Islet precursor cell (in vitro differentiated cells): ENCODE data around the gene CLN6.
"Not testable (repeated sequence)": the region's sequence is repeated elsewhere in the genome, so short reads cannot be mapped to it uniquely, and the experiment has no call there.

Experiments used
- DNase-seq: peaks from one replicate; pipeline ENCODE4 v3.0.0-alpha.2; 2018

CLN6 gene

DNA sequence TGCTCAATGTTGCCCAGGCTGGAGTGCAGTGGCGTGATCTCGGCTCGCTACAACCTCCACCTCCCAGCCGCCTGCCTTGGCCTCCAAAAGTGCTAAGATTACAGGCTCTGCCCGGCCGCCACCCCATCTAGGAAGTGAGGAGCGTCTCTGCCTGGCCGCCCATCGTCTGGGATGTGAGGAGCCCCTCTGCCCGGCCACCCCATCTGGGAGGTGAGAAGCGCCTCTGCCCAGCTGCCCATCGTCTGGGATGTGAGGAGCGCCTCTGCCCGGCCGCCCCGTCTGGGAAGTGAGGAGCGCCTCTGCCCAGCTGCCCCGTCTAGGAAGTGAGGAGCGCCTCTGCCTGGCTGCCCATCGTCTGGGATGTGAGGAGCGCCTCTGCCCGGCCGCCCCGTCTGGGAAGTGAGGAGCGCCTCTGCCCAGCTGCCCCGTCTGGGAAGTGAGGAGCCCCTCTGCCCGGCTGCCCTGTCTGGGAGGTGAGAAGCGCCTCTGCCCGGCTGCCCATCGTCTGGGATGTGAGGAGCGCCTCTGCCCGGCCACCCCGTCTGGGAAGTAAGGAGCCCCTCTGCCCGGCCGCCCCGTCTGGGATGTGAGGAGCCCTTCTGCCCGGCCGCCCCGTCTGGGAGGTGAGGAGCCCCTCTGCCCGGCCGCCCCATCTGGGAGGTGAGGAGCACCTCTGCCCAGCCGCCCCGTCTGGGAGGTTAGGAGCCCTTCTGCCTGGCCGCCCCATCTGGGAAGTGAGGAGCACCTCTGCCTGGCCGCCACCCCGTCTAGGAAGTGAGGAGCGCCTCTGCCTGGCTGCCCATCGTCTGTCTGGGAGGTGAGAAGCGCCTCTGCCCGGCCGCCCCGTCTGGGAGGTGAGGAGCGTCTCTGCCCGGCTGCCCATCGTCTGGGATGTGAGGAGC lies 7.7 kb downstream of the CLN6 start:
- DNase-seq = not testable (repeated sequence)

DNA sequence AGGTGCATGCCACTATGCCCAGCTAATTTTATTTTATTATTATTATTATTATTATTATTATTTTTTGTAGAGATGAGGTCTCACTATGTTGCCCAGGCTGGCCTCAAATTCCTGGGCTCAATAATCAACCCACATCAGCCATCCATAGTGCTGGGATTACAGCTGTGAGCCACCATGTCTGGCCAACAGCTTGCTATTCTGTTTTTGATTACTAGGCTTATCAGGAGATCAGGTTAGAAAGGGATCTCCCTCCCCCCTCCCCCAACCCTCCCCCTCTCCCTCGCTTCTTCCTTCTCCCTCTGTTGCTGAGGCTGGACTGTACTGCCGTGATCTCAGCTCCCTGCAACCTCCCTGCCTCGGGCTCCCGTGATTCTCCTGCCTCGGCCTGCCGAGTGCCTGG lies 8.6 kb downstream of the CLN6 start:
- peak; percentile 6 for DNase-seq

DNA sequence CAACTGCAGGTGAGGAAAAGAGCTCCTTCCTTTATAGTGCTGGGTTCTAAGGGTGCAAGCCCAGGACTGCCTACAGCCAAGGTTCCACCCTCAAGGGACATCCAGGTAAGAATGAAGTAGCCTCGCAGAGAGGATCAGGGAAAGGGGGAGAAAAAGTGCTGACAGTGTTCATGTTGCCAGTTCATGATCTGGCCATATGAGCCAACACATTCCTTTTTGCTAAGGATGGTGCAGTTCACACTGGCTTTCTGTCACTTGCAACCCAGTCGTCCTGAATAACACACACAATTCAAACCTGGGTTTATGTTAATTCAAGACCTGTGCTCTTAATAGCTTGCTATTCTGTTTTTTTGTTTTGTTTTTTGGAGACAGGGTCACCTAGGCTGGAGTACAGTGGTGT lies 9.0 kb downstream of the CLN6 start:
- DNase-seq = peak; percentile 12

DNA sequence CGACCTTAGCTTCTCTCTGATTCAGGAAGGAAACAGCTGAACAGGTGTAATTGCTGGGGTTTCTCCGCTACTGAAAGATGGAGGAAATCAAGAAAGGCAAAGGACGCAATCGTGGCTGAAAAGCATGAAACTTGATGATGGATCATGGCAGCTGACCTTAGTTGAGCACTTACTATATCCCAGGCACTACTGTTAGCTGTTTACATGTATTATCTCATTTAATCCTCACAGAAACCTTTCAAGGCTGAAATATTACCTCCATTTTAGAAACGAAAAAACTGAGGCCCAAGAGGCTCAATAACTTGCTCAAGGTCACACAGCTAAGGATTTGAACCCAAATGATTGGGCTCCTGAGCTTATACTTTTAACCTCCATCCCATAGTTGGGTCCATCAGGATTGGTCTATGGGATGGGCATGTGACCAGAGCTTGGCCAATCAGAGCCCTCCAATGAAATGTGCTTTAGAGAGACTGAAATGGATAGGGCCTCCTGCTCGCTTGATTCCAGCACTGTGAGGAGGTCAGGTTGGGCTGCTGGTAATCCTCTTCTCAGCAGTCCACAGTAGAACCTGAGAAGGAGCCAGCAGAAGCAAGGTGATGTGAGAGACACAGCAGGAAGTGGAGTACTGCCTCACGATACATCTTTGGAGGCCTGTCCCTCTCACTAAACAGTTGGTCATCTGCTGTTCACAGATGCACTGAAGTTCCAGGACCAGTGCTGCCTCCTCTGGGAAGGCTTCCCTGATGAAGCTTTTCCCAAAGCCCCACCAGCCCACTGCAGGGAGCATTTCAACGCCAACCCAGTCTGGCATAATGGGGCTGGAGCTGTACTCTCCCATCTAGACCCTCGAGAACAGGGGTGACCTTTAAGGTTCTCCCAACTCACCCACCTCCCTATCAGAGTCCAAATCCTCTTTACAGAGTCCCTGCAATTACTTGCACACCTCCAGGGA lies 10.4 kb downstream of the CLN6 start:
- DNase-seq = peak; percentile 30

DNA sequence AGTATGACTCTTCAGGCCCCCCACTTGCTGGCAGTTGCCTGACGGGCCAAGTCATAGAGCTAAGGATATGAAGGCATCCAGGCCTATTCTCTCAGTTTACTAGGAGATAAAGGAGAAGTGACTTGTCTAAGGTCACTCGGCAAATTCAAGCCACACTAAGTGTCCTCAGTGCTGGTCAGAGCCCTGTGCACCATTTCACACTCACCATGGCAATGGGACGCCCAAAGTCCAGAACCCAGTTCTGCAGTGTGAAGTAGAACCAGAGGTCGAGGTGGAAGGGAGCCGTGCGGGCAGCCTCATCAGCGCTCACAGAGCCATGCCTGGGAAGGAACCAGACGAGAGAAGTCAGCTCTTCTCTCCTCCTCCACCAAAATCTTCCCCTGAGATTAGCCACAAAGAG lies 11.2 kb downstream of the CLN6 start:
- DNase-seq = peak; percentile 37

DNA sequence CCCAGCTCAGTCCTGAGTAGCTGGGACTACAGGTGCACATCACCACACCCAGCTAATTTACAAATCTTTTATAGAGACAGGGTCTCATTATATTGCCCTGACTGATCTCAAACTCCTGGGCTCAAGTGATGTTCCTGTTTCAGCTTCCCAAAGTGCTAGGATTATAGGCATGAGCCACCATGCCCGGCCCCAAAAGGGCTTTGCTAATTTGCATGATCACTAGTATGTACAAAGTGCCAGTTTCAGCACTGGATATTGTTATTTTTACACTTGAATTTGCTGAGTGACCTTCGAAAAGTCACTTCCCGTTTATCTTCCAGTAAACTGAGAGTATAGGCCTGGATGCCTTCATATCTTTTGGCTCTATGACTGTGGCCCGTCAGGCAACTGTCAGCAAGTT lies 12.2 kb downstream of the CLN6 start:
- peak; percentile 12 for DNase-seq

DNA sequence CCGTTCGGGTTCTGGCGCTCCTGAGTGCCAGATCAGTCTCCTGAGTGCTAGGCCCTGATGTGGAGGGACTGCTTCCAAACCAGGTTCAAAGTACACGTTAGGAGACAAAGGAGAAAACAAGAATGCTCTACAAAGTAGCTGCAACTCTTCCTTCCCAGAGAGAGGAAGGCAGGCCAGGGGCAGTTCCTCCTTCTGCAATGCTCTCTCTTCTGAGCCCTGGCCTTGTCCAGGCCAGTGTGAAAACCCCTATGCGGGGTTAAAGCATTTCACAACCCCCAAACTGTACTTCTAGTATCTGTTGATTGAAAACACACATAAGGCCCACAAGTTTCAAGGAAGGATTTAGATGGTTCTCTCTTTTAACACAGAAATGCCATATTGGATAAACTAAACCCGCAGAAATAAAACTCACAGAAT lies 14.7 kb downstream of the CLN6 start:
- no peak for DNase-seq

DNA sequence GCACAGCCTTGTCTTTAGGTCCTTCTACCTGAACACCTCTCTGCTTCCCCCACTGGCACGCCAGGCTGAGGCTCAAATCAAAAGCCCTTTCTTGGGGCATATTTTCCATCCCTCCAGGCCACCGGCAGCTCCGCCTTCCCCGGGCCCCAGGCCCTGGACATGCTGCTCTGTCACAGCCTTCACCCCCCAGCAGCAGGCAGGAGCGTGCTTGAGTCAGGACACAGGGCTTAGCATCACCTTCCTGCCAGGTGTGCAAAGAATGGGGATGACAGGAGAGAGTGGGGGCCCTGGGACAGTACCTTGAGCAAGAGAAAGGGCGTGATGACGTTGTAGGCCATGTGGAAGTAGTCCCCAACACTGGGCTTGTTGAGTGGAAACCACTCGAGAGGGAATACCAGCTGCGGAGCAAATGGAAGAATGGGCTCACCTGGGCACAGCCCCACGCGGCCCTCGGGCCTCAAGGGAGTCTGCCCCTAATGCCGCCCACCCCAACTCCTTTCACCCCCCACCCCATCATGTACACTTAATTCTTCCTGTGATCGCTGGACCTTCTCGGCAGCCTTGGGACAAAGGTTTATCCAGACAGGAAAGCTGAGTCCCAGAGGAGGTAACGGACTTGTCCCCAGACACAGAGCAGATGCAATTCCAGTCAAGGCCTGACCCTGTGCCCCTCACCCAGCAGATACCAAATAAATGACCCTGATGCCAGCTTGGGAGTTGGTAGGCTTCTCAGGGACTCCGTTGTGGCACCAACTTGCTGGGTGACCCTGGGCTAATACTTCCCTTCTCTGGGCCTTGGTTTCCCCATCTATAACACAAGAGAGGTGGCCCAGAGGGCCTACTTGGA lies 15.3 kb downstream of the CLN6 start:
- peak; percentile 47 for DNase-seq

DNA sequence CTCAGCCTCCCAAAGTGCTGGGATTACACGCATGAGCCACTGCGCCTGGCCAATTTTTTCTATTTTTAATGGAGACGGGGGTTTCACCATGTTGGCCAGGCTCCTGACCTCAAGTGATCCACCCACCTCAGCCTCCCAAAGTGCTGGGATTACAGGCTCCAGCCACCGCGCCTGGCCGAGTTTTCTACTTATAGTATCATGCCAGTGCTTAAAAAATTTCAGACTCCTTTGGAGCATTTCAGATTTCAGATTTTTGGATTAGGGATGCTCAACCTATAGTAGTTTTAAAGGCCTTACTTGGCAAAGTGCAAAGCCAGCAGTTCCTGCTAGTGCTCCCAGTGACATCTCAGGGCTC lies 16.1 kb downstream of the CLN6 start:
- DNase-seq = not testable (repeated sequence)

DNA sequence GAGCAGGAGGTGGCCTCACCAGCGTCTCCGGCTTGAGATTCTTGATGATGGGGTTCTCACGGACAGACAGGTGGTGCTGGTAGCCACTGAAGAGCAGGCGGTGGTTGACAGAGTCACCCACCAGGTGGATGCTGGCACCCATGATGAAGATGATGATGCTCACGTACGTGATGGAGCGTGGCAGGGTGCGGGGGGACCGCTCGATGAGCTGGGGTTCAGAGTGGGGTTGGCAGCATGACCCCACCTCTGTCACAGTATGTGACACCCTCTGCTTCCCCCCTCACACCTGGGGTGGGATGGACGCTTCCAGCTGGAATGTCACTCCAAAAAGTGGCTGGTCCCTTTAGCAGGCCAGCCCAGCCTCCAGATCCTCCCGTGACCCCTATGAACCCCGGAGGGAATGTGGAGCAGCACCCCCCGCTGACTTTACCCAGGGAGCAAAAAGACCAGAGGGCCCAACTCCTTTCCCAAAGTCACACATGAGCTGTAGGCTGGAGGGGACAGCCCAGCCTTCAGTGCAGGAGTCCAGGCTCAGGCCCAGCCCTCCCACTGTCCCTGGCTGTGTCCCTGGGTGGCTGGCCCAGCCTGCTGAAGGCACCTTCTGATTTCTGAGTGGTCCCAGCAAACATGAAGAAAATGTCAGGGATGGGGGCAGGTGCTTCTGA lies 17.7 kb downstream of the CLN6 start:
- DNase-seq = peak; percentile 27

DNA sequence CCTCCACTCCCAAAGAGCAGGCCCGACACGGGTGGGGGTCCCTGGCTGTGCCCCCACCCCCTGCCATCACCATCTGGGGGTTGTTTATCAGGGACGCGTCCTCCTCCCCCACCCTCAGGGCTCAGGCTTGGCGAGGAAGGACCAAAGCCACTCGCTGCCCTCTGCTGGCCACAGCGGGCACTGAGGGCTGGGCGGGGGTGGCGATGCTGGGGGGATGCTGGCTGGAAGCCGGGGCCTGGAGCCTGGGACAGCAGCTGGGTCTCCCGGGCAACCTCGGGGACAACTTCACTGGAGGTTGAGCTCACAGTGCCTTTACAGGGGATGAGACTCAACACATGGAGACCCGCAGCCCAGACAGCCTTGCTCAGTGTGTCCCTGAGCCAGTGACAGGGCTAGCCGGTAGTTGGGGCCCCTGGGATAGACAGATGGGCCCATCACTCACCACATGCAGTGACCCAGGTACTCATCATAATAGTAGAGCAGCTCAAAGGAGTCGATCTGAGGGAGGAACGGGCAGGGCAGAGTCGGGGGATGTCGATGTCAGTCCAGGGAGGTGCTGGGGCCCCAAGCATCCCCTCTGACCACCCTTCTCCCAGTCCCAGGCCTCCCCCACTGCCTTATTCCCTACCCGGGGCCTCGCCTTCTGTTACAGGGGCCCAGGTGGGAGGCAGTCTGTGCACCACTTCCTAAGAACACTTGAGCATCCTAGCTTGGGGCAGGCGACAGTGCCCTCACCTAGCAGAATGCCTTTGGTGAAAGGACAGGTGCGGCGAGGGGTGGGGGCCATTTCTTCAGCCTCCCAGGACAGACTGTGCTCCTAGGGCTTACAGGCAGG lies 18.5 kb downstream of the CLN6 start:
- DNase-seq = peak; percentile 81

DNA sequence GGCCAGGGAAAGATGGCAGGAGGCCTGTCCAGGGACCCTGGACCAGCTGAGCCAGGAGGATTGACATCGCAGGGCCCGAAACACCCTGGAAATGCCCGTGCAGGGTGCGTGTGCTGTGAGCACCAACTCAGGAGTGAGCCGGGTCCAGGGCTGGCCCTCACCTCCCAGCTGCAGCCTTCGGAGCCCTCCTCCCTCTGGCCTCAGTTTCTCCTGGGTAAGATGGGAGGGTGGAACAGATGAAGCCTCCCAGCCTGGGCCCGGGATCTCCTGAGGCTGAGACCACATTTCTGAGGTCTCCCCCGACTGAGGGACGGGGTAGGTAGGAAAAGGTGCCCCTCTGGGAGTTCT lies 19.1 kb downstream of the CLN6 start:
- DNase-seq = no peak

DNA sequence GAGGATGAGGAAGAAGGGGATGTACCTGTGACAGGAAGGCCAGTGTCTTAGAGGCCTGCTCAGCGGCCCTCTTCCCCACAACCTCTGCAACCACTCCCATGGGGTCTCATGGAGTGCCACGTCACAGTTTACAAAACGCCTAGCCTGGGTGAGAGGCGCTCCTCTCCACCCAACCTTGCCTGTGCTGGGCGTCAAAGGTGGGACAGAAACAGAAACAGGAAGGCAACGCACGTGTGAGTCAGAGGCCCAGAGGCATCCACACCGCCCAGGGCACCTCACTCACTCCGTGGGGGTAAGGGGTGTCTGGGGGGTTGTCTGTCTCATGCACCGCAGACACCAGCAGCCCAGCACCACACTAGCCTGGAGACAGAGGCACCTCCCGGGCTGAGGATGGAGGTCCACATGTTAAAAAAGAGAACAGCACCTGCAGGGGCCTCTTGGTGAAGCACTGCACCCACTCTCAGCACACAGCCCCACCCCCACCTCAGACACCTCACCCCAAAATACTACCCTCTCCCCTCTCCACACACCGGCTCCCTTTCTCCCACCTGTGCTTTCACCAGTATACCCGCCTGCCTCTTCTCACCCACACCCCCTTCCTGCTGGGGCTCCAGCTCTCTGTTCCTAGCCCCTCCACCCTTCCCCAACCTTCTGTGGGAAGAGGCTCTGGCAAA lies 19.7 kb downstream of the CLN6 start:
- no peak for DNase-seq

DNA sequence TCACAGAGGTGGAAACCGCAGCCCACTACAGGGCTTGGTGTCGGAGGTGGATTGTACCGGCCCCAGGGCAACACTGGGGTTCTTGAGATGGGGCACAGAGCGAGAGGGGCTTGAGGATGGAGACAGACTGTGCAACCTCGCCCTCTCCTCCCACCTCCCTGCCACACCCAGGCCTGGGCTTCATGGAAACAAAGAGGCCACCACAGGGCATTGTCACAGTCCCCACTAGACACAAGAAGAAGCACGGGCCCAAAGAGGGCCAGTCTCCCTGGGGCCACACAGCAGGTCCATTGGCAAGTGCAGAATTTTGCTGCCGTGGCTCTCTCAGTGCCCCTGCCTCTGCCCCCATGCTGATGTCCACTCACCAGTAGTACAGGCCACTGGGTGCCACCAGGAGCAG lies 20.3 kb downstream of the CLN6 start:
- DNase-seq = no peak

DNA sequence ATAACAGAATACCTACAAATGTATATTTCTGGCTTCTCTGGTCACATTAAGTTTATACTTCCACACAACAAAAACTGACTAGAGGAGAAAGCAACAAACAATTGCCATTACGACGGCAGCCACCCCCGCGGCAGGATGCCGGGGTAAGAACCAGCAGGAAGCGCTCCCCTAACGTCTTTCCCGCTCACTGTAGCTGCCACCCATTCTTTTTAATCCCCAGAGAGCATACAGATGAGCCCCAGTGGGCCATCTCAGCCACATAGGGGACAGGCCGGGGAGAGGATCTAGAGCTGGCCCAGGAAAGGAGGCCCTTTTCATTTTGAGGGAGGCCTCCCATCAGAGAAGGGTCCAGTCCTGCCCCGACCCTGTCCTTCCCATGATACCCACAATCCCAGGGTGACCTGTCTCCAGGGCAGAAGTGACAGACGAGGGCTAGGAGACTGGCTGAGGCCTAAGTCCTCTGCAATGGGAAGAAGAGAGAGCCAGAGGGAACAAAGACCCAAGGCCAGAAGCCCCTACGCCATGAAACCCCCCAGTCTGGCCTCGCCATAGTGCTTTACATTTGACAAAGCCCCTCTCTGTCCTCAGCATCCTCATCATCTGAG lies 20.8 kb downstream of the CLN6 start:
- DNase-seq = no peak

DNA sequence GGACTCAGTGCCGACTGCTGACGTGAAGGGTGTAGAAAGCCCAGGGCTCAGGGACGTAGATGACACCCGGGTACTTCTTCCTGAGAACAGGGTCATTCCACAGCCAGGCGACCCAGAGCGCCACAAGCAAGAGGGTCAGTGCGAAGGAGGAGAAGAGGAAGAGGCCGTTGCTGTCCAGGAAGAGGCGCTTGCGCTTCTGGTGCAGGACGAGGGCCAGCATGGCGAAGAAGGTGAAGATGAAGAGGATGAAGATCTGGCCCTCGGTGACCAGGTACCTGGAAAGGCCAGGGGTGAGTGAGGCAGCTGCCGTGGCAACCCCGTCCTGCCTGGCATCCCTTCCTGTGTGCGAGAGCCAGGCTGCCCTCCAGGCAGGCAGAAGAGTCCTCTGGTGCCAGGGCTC lies 21.4 kb downstream of the CLN6 start:
- DNase-seq = no peak

DNA sequence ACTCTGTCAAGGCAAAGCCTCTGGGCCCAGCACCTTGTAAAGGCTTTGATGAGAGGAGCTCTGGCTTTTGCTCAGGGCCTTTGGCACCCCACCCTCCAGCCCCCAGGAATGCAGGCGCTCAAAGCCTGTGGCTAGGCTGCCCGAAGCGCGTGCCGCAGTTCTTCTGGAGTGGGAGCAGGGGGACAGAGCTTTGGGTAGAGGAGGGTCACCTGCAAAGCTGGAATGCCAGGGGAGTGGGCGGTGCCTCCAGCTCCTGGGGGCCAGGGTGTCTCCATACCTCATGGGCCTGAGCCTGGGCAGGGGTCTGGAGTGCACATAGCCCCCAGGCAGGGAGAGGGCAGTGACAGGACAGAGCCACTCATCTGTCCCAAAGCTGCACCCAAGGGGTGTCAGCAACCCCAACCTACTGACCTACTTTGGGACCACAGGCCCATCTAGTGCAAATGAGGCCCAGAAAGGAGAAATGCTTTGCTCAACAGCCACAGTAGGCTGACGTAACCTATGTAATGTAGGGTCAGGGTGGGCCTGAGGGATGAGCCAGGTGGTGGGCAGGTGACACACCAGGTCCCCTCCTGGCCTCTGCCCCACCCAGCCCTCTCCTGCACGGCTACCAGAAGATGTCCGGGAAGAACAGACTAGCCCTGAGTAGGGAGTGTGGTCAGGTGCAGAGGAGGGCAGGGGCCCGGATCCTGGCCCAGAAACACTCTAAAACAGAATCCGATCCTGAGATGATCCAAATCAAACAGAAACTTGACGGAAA lies 22.2 kb downstream of the CLN6 start:
- DNase-seq = peak; percentile 50

DNA sequence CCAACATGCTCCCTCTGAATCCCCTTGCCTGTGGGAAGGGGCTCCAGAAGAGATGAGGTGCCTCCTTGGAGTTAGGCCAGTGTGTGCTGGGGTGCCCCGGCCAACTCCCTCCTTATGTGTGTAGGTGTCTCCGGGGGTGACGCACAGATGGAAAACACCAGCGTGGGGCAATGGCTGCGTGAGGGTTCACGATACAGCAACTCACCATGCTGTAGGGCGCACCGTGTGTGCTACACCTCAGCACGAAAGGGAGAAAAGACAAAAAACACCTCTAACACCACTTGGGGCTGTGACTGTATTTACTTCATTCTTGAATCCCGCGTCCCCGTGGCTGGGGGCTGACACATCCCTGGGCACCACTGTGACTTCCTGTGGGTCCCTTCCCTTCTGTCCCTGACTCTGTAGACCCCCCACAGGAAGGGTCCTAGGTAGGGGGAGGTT lies 22.8 kb downstream of the CLN6 start:
- DNase-seq = no peak

DNA sequence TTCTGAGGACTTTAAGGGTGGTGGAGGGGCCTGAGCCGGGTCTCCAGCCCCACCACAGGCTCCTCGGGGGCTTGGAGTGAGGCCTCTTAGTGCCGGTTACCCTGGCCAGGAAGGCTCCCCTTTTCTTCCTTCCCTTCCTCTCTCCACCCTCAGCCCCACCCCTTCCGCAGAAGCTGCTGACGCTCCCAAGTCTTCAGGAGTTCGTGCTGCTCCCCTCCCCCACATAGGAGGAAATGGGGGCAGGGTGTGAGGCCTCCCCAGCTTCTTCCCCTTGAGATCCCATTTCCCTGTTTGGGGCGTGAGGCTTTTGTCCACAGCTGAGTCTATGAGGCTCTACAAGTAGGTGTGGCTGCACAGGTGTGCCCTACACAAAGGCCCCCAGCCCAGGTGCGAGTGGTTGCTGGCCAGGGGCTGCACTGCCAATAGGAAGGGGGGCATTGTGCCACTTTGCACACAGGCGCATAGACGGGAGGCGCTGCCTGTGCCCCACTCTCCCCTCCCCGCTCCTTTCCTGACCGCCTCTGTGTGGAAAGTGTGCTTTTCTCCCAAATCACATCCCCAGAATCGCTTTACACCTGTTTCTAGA lies 23.5 kb downstream of the CLN6 start:
- no peak for DNase-seq
